WTC11 (cell line): ENCODE measurements around the gene SEMA5B. TPM values are rescaled to one million over a fixed set of nuclear protein-coding genes. Genes with fewer than 3 reads are reported as not detected.

Experiments
- ATAC-seq: fragments of 200-7000 bp; cut with Tn5 transposase; 2 replicates; pipeline ENCODE4 v1.10.0; 2021; ENCODE audit warnings: mild to moderate bottlenecking, moderate library complexity
- CTCF ChIA-PET: fragments of 300-600 bp; sonication (Branson Sonifier 250); formaldehyde crosslinking; loops from one replicate; lab custom pipeline; 2021; ENCODE audit warnings: antibody characterized with exemption; lab: Charles Lee
- POLR2A ChIA-PET: fragments of 350-600 bp; sonication (Branson Sonifier 250); formaldehyde crosslinking; loops from one replicate; lab custom pipeline; 2021; ENCODE audit warnings: antibody characterized with exemption; lab: Charles Lee
- DNase-seq: peaks from one replicate; pipeline ENCODE4 v3.0.0; 2021; ENCODE audit warnings: low spot score
- H3K27ac Mint-ChIP-seq: 2 replicates; pipeline ENCODE4 v1.8.0; 2021; ENCODE audit warnings: mixed read lengths
- H3K27me3 Mint-ChIP-seq: 2 replicates; pipeline ENCODE4 v1.8.0; 2021; ENCODE audit warnings: low read depth, mild to moderate bottlenecking, moderate library complexity, mixed read lengths
- H3K36me3 Mint-ChIP-seq: 2 replicates; pipeline ENCODE4 v1.8.0; 2021; ENCODE audit warnings: mixed read lengths
- H3K4me1 Mint-ChIP-seq: 2 replicates; pipeline ENCODE4 v1.8.0; 2022; ENCODE audit warnings: mixed read lengths
- H3K4me3 Mint-ChIP-seq: 2 replicates; pipeline ENCODE4 v1.8.0; 2021; ENCODE audit warnings: mild to moderate bottlenecking, moderate library complexity, mixed read lengths
- H3K9me3 Mint-ChIP-seq: 2 replicates; pipeline ENCODE4 v1.8.0; 2021; ENCODE audit warnings: mixed read lengths
- ELF4 ChIP-seq: sonication (generic); formaldehyde crosslinking; IDR thresholded peaks from 2 replicates; pipeline ENCODE4 v1.8.1; 2022; ENCODE audit warnings: low read depth, mild to moderate bottlenecking, moderate library complexity, missing genetic modification reagents
- EMX1 ChIP-seq: fragments of 250-450 bp; sonication (Bioruptor Pico); IDR thresholded peaks from 2 replicates; pipeline ENCODE4 v1.8.0; 2021; ENCODE audit warnings: mild to moderate bottlenecking
- FOXP1 ChIP-seq: sonication (generic); formaldehyde crosslinking; IDR thresholded peaks from 2 replicates; pipeline ENCODE4 v1.8.0; 2022; ENCODE audit warnings: missing genetic modification reagents, mild to moderate bottlenecking, moderate library complexity, borderline replicate concordance
- GABPB1 ChIP-seq: sonication (generic); formaldehyde crosslinking; IDR thresholded peaks from 2 replicates; pipeline ENCODE4 v1.8.1; 2023; ENCODE audit warnings: mild to moderate bottlenecking, missing genetic modification reagents
- NFYB ChIP-seq: sonication (generic); formaldehyde crosslinking; conservative IDR thresholded peaks from 2 replicates; pipeline ENCODE4 v1.8.0; 2022; ENCODE audit warnings: low read depth, missing genetic modification reagents
- ZNF219 ChIP-seq: sonication (generic); formaldehyde crosslinking; IDR thresholded peaks from 2 replicates; pipeline ENCODE4 v1.8.0; 2023; ENCODE audit warnings: missing genetic modification reagents, mild to moderate bottlenecking, borderline replicate concordance
- ZNF423 ChIP-seq: fragments of 250-450 bp; sonication (Bioruptor Pico); IDR thresholded peaks from 2 replicates; pipeline ENCODE4 v2.1.2; 2022; ENCODE audit warnings: mild to moderate bottlenecking, moderate library complexity
- ZNF671 ChIP-seq: fragments of 250-450 bp; sonication (Bioruptor Pico); IDR thresholded peaks from 2 replicates; pipeline ENCODE4 v1.8.0; 2021; ENCODE audit warnings: mild to moderate bottlenecking
- total RNA-seq: library from RNA; stranded (reverse); gene quantifications from 3 replicates; pipeline ENCODE4 v1.2.3, GENCODE V29; 2021
- TF ChIP-seq, protein P1 (sequence below): sonication (generic); formaldehyde crosslinking; IDR thresholded peaks from 2 replicates; pipeline ENCODE4 v1.8.0; 2022; ENCODE audit warnings: mild to moderate bottlenecking, missing genetic modification reagents
- TF ChIP-seq, protein P2 (sequence below): fragments of 250-450 bp; sonication (Bioruptor Pico); IDR thresholded peaks from 2 replicates; pipeline ENCODE4 v1.8.0; 2021; ENCODE audit warnings: mild to moderate bottlenecking
- TF ChIP-seq, protein P3 (sequence below): sonication (generic); formaldehyde crosslinking; IDR thresholded peaks from 2 replicates; pipeline ENCODE4 v1.8.0; 2023; ENCODE audit warnings: mild to moderate bottlenecking, missing genetic modification reagents
- TF ChIP-seq, protein P4 (sequence below): sonication (generic); formaldehyde crosslinking; IDR thresholded peaks from 2 replicates; pipeline ENCODE4 v1.8.0; 2023; ENCODE audit warnings: missing genetic modification reagents
- TF ChIP-seq, protein P5 (sequence below): sonication (generic); formaldehyde crosslinking; IDR thresholded peaks from 2 replicates; pipeline ENCODE4 v1.8.1; 2023; ENCODE audit warnings: mild to moderate bottlenecking, missing genetic modification reagents, moderate library complexity
- TF ChIP-seq, protein P6 (sequence below): sonication (generic); formaldehyde crosslinking; IDR thresholded peaks from 2 replicates; pipeline ENCODE4 v1.8.1; 2022; ENCODE audit warnings: low read depth, missing genetic modification reagents, borderline replicate concordance
- TF ChIP-seq, protein P7 (sequence below): sonication (generic); formaldehyde crosslinking; IDR thresholded peaks from 2 replicates; pipeline ENCODE4 v1.8.1; 2023; ENCODE audit warnings: mild to moderate bottlenecking, missing genetic modification reagents
- TF ChIP-seq, protein P8 (sequence below): sonication (generic); formaldehyde crosslinking; IDR thresholded peaks from 2 replicates; pipeline ENCODE4 v1.8.0; 2022; ENCODE audit warnings: mild to moderate bottlenecking, missing genetic modification reagents
- TF ChIP-seq, protein P9 (sequence below): fragments of 250-450 bp; sonication (Bioruptor Pico); IDR thresholded peaks from 2 replicates; pipeline ENCODE4 v1.9.0; 2021; ENCODE audit warnings: mild to moderate bottlenecking

The SEMA5B gene
- total RNA-seq, 1 experiment from 2014 or later: 20.7 TPM

DNA sequence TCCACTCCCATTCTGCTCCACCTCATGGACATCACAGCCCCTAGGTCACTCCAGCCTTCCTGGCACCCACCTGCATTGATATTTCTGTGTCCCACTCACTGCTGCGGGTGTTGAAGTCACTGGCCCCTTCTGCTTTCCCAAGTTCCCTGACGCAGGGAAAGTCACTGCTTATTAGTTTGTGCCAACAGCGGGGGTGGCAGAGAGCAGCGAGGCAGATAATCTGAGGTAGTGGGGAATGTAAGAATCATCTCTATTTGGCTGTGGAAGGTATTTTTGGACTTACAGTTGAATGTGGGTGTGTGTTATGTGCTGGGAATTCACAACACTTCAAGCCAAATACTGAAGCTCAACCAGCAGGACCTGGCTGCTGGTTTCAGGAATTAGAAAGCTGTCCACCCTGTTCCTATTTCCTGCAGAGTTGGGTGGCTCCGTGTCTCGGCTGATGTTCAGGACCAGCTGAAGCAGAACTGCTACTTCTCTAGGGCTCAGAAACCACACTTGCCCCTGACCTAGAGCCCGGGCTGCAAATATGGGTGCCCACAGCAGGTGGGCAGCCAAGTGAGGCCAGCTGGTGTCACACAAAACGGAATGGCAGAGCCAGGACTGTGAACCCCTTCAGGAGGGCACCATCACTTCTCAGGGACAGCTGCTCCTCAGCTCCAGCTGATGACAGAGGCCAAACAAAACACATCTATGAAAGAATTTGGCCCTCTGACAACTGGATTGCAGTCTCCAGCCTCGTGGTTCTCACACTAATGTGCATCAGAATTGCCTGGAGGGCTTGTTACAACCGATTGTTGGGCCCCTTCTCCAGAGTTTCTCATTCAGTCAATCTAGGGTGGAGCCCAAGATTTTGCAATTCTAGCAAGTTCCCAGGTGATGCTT is 57.7 kb downstream of the SEMA5B start:
- Mint-ChIP-seq H3K4me1 (peaks cover 25% of the 10 kb centered on the region), H3K27me3 (no peaks in the 10 kb centered on the region; the same call in 1 of the 2 replicates), H3K9me3 (no peaks in the 10 kb centered on the region), H3K36me3 (no peaks in the 10 kb centered on the region), H3K4me3 (no peak overlapping the region), H3K27ac (no peak overlapping the region)
- POLR2A ChIA-PET: interaction anchor here (0.8 kb wide), 1 partner anchor 14 kb away, joined by 8 read pairs; no protein-coding TSS in a partner anchor
- DNase-seq (no peak), ATAC-seq (no peak)
- TF ChIP-seq, protein P1, sequence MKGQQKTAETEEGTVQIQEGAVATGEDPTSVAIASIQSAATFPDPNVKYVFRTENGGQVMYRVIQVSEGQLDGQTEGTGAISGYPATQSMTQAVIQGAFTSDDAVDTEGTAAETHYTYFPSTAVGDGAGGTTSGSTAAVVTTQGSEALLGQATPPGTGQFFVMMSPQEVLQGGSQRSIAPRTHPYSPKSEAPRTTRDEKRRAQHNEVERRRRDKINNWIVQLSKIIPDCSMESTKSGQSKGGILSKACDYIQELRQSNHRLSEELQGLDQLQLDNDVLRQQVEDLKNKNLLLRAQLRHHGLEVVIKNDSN (CRISPR knock-in tag): no peak
- TF ChIP-seq ZNF671 (CRISPR knock-in tag) (no peak), NFYB (CRISPR knock-in tag) (no peak), FOXP1 (CRISPR knock-in tag) (no peak), ELF4 (CRISPR knock-in tag) (no peak), ZNF219 (CRISPR knock-in tag) (no peak), GABPB1 (CRISPR knock-in tag) (no peak)
- TF ChIP-seq, protein P2, sequence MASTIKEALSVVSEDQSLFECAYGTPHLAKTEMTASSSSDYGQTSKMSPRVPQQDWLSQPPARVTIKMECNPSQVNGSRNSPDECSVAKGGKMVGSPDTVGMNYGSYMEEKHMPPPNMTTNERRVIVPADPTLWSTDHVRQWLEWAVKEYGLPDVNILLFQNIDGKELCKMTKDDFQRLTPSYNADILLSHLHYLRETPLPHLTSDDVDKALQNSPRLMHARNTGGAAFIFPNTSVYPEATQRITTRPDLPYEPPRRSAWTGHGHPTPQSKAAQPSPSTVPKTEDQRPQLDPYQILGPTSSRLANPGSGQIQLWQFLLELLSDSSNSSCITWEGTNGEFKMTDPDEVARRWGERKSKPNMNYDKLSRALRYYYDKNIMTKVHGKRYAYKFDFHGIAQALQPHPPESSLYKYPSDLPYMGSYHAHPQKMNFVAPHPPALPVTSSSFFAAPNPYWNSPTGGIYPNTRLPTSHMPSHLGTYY (CRISPR knock-in tag): no peak
- TF ChIP-seq, protein P3, sequence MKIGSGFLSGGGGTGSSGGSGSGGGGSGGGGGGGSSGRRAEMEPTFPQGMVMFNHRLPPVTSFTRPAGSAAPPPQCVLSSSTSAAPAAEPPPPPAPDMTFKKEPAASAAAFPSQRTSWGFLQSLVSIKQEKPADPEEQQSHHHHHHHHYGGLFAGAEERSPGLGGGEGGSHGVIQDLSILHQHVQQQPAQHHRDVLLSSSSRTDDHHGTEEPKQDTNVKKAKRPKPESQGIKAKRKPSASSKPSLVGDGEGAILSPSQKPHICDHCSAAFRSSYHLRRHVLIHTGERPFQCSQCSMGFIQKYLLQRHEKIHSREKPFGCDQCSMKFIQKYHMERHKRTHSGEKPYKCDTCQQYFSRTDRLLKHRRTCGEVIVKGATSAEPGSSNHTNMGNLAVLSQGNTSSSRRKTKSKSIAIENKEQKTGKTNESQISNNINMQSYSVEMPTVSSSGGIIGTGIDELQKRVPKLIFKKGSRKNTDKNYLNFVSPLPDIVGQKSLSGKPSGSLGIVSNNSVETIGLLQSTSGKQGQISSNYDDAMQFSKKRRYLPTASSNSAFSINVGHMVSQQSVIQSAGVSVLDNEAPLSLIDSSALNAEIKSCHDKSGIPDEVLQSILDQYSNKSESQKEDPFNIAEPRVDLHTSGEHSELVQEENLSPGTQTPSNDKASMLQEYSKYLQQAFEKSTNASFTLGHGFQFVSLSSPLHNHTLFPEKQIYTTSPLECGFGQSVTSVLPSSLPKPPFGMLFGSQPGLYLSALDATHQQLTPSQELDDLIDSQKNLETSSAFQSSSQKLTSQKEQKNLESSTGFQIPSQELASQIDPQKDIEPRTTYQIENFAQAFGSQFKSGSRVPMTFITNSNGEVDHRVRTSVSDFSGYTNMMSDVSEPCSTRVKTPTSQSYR (CRISPR knock-in tag): no peak
- TF ChIP-seq, protein P4, sequence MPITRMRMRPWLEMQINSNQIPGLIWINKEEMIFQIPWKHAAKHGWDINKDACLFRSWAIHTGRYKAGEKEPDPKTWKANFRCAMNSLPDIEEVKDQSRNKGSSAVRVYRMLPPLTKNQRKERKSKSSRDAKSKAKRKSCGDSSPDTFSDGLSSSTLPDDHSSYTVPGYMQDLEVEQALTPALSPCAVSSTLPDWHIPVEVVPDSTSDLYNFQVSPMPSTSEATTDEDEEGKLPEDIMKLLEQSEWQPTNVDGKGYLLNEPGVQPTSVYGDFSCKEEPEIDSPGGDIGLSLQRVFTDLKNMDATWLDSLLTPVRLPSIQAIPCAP (CRISPR knock-in tag): no peak
- TF ChIP-seq, protein P5, sequence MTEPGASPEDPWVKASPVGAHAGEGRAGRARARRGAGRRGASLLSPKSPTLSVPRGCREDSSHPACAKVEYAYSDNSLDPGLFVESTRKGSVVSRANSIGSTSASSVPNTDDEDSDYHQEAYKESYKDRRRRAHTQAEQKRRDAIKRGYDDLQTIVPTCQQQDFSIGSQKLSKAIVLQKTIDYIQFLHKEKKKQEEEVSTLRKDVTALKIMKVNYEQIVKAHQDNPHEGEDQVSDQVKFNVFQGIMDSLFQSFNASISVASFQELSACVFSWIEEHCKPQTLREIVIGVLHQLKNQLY (CRISPR knock-in tag): no peak
- TF ChIP-seq, protein P6, sequence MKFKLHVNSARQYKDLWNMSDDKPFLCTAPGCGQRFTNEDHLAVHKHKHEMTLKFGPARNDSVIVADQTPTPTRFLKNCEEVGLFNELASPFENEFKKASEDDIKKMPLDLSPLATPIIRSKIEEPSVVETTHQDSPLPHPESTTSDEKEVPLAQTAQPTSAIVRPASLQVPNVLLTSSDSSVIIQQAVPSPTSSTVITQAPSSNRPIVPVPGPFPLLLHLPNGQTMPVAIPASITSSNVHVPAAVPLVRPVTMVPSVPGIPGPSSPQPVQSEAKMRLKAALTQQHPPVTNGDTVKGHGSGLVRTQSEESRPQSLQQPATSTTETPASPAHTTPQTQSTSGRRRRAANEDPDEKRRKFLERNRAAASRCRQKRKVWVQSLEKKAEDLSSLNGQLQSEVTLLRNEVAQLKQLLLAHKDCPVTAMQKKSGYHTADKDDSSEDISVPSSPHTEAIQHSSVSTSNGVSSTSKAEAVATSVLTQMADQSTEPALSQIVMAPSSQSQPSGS (CRISPR knock-in tag): no peak
- CTCF ChIA-PET: interaction anchor here (1.1 to 1.5 kb wide), 2 partner anchors 17 to 58 kb away, joined by 3 read pairs; partner anchors contain the start of gene SEMA5B

DNA sequence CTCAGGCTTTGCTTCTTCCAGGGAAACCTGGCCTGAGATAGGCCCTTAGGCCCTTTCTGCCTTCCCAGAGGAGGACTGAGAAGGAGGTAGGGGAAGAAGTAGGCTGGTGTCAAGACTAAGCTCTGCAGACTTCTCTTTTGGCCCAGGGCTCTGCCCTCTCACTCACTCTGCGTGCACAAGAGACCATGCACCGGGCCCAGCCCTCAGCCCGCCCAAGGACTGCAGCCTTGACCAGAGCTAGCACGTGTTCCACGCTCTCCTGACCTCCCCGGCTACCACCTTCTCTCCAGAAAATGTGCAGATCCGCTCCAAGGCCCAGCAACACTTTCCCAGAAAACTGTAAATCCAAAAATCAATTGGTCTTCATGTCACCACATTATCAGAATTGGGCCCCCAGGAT is 59.8 kb downstream of the SEMA5B start:
- Mint-ChIP-seq H3K27ac (no peak overlapping the region), H3K36me3 (no peaks in the 10 kb centered on the region), H3K9me3 (no peaks in the 10 kb centered on the region), H3K27me3 (no peaks in the 10 kb centered on the region), H3K4me3 (no peak overlapping the region), H3K4me1 (peaks cover 12% of the 10 kb centered on the region)
- ChIA-PET POLR2A (no interaction called here), CTCF (interaction anchor here (0.8 to 1.1 kb wide), 3 partner anchors 48 to 60 kb away, joined by 3 read pairs; partner anchors contain the start of gene SEMA5B)
- ATAC-seq (no peak), DNase-seq (no peak)
- TF ChIP-seq EMX1: no peak
- TF ChIP-seq, protein P7, sequence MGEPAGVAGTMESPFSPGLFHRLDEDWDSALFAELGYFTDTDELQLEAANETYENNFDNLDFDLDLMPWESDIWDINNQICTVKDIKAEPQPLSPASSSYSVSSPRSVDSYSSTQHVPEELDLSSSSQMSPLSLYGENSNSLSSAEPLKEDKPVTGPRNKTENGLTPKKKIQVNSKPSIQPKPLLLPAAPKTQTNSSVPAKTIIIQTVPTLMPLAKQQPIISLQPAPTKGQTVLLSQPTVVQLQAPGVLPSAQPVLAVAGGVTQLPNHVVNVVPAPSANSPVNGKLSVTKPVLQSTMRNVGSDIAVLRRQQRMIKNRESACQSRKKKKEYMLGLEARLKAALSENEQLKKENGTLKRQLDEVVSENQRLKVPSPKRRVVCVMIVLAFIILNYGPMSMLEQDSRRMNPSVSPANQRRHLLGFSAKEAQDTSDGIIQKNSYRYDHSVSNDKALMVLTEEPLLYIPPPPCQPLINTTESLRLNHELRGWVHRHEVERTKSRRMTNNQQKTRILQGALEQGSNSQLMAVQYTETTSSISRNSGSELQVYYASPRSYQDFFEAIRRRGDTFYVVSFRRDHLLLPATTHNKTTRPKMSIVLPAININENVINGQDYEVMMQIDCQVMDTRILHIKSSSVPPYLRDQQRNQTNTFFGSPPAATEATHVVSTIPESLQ: no peak
- TF ChIP-seq, protein P8, sequence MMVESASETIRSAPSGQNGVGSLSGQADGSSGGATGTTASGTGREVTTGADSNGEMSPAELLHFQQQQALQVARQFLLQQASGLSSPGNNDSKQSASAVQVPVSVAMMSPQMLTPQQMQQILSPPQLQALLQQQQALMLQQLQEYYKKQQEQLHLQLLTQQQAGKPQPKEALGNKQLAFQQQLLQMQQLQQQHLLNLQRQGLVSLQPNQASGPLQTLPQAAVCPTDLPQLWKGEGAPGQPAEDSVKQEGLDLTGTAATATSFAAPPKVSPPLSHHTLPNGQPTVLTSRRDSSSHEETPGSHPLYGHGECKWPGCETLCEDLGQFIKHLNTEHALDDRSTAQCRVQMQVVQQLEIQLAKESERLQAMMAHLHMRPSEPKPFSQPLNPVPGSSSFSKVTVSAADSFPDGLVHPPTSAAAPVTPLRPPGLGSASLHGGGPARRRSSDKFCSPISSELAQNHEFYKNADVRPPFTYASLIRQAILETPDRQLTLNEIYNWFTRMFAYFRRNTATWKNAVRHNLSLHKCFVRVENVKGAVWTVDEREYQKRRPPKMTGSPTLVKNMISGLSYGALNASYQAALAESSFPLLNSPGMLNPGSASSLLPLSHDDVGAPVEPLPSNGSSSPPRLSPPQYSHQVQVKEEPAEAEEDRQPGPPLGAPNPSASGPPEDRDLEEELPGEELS: no peak
- TF ChIP-seq, protein P9, sequence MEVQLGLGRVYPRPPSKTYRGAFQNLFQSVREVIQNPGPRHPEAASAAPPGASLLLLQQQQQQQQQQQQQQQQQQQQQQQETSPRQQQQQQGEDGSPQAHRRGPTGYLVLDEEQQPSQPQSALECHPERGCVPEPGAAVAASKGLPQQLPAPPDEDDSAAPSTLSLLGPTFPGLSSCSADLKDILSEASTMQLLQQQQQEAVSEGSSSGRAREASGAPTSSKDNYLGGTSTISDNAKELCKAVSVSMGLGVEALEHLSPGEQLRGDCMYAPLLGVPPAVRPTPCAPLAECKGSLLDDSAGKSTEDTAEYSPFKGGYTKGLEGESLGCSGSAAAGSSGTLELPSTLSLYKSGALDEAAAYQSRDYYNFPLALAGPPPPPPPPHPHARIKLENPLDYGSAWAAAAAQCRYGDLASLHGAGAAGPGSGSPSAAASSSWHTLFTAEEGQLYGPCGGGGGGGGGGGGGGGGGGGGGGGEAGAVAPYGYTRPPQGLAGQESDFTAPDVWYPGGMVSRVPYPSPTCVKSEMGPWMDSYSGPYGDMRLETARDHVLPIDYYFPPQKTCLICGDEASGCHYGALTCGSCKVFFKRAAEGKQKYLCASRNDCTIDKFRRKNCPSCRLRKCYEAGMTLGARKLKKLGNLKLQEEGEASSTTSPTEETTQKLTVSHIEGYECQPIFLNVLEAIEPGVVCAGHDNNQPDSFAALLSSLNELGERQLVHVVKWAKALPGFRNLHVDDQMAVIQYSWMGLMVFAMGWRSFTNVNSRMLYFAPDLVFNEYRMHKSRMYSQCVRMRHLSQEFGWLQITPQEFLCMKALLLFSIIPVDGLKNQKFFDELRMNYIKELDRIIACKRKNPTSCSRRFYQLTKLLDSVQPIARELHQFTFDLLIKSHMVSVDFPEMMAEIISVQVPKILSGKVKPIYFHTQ (CRISPR knock-in tag): no peak
- no peak for TF ChIP-seq ZNF423 (CRISPR knock-in tag)
